Stimulated activated CD8-positive, alpha-beta memory T cell treated with anti-CD3 and anti-CD28 coated beads, Interleukin-2, amount 100 ng/mL, for 48 hours (primary cell): ENCODE data around the gene PKIB.

Source experiments
- DNase-seq, 2 donors: peaks; one replicate each; pipeline ENCODE4 v3.0.0-alpha.2; 2020; ENCODE audit warnings: low read depth in 2 of 2

Gene PKIB

GRCh38 chr6:122666418-122666817 is 56.2 kb downstream of the PKIB start:
- DNase-seq: no peak

DNA sequence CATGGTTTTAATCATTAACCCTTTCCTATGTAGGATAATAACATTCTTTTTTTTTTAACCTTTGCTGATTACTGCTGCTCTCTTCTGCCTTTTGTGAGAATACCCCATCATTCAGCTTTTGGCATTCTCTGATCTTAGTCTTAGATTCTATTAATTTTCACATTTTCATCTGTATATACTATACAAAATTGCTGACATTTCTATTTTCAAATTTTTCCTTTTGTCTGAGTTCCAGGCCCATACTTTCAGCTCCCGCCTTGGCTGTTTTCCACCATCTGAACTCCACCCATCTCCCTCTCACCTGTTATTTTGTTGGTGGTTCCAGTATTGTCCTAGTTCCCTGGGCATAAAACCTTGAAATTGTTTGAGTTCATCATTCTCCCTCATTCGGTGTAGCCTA is 59.2 kb downstream of the PKIB start:
- DNase-seq: no peak

- DNase-seq: no peak
Observed at GRCh38 chr6:122669868-122670267, 59.7 kb downstream of the PKIB start.

DNA sequence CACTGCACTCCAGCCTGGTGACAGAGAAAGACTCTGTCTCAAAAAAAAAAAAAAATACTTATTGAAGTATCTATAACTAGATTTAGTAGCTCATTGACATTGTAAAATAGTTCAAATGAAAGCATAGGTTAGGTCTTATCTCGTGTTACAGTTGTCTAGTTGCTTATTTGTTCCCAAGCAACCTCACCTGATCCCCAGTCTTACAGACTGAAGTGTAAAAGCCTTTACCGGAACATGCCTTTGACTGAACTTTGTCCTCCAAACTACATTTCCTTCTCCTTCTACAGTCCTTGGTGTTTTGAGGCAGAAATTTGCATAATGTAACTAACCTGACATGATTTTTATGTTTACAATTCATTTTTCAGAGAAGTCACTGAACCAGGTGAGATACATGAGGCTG is 61.0 kb downstream of the PKIB start:
- no peak for DNase-seq

- DNase-seq: no peak
Observed at GRCh38 chr6:122673343-122673961, 63.2 kb downstream of the PKIB start.

GRCh38 chr6:122676146-122676545 is 65.9 kb downstream of the PKIB start:
- no peak for DNase-seq

DNA sequence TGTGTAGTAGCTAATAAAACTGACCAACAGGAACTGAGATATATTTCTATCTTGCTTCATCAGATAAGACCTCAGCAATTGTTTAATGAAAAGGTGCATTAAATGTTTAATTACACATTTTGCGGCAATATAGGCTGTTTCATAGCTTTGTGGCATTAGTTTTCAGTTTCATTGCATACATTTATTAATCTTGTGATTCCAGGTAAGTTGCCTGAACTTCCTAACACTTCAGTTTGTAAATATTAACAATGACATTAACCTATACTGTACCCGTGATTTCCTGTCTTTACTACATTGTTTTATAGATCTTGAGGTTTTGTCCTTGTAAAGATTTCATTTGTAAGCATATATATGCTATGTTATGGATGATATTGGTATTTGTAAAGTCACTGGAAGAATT is 66.5 kb downstream of the PKIB start:
- no peak for DNase-seq

DNA sequence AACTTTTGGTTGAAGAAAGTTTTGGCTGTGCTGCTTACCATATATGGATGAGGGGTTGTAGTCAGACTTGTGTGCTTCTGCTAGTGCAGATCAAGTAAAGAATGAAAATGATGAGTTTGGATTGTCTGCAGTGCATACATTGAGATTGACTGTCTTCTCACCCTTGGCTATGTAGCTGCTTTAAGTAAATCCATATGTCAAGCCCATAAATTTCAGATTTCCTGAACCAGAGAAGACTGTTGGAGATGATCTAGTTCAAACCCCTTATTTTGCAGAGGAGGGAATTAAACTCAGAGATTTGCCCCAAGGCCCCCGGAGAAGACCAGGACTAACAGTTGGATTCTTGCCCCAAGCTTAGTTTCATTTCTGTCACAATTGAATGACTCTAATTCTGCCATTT is 67.2 kb downstream of the PKIB start:
- no peak for DNase-seq

- DNase-seq: no peak
Observed at GRCh38 chr6:122678841-122679240, 68.6 kb downstream of the PKIB start.

- no peak for DNase-seq
Observed at GRCh38 chr6:122681705-122682104, 71.5 kb downstream of the PKIB start.

DNA sequence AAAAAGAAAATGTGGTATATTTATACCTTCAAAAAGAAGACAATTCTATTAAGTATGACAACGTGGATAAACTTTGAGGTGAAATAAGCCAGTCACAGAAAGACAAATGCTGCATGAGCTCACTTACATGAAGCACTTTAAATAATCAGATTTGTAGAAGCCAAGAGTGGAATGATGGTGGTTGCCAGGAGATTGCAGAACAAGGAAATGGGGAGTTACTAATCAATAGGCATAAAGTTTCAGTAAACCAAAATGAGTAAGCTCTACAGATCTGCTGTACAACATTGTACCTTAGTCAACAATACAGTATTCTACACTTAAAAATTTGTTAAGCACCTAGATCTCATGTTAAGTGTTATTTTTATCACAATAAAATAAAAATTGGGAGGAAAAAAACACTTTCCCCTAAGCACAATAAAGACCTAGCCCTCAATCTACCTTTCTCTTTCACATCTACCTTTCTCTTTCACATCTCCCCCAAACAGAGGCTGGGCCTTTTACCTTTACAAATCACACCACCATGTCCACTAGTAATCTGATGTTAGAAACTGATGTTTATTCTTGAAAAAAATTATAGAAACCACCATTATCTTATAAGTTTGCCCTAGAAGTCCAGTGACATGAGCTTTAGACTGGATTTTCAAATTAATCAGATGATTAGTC is 73.9 kb downstream of the PKIB start:
- DNase-seq: no peak

GRCh38 chr6:122692175-122692598 is 82.0 kb downstream of the PKIB start:
- DNase-seq: no peak

DNA sequence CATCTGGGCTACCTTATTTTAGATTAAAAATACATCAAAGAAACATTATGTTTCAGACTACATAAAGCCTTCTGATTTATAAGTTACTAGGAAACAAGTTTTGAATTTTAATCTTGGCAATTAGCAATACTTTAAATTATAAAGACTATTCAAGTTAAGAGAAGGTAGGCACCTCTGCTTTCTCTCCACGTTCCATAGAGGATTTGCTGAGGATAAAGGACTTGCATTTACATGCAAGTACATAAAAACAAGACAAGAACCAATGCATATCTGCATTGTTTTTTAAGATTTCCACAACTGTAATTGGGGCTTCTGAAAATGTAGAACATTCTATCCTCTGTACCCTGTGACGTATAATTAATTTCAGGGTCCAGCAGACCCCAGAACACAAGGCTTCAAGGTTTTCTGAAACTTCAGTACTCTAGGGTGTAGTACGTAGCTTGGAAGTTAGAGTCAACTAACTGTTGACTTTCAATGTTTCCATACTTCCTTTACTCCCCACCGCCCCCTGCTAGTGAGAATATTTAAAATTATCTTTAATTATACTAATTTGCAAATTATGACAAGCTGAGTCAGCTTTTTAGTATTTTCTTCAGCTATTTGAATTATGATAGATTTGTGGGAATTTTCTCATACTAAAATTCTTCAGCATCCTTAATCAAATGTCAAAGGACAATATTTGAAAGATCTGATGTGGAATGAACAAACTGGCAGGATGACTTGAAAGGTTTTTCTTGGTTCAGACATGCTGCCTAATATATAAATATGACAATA is 82.8 kb downstream of the PKIB start:
- DNase-seq: no peak

- no peak for DNase-seq
Observed at GRCh38 chr6:122694075-122694474, 83.9 kb downstream of the PKIB start.

- DNase-seq: no peak
Observed at GRCh38 chr6:122694602-122695001, 84.4 kb downstream of the PKIB start.

DNA sequence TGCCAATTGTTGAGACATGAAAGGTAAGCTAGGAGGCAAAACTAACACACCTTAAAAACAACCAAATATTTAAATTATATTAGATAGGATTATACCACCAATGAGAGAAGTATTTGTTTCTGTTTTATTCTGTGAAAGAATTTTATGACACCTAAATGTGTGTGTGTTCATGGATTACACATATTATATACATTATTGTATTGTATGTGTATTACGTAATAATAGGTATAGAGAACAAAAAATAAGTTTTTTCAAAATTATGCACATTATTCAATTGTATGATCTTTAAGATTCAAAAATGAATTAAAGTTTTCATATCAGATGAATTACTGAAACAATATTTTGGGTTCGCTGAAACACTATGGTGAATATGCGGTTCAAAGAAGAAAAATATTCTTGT is 85.0 kb downstream of the PKIB start:
- DNase-seq: no peak

GRCh38 chr6:122696079-122696478 is 85.9 kb downstream of the PKIB start:
- DNase-seq: no peak

- DNase-seq: no peak
Observed at GRCh38 chr6:122696853-122697252, 86.6 kb downstream of the PKIB start.

DNA sequence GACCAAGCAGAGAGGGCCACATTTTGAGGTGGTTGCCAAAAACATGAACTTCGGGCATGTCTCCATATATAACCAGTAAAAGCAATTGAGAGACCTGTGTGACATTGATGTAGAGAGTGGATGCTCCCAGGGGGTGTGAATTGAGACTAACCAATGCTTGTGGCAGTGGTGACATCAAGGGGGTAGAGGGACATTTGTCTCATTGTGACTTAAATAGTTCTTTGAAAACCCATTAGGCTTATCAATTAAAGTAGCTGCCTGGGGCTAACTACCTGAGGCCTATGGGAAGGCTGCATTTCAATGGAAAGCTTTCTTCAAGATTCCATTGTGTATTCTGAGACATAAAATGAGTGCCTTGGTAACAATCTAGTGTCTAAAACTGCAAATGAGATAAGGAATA is 87.3 kb downstream of the PKIB start:
- DNase-seq: no peak

DNA sequence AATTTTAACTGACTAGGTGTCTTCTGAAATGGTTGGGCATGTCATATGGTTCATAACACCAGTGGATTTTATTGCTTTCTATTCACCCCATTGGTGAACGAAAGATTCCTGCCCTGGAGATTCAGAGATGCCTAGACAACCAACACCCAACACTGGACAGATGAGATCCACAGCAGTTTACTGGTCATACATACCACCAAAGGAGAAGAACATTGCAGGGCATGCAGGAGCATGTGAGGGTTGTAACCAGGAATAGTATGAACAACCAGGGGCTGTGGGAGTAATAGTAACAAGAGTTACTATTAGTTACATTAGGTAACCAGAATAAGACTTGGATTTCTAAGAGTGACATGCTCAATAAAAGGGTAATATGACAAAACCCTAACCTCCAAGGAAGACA is 91.5 kb downstream of the PKIB start:
- DNase-seq: no peak

DNA sequence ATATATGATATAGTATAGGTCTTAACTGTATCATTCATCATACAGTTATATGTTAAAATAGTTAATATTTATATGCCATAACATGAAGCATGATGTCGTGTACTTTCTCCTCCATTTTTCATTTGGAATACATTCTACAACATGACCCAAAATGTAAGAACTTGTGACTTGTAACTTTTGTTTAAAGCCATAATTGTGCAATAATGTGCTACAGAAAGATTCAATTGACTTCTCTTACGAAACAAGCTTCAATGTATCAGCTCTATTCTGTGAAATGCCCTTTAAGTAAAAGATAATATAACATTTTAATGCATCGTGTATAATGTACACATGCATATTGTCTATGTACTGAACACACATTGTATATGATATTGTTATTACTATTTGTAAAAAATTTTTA is 92.6 kb downstream of the PKIB start:
- DNase-seq: no peak

DNA sequence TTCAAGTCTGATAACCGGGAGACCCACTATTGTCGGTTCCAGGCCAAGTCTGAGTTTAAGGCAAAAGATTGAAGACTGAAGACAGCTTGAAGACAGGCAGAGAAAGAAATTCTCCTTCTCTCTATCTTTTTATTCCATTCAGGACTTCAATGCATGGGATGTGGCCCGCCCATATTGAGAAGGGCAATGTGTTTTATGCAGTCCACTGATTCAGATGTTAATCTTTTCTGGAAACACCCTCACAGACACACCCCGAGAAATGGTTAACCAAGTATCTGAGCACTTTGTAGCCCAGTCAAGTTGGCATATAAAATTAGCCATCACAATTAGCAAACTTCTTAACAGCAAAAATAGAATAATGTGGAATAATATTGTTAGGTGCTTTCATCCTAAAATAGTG is 93.9 kb downstream of the PKIB start:
- no peak for DNase-seq

DNA sequence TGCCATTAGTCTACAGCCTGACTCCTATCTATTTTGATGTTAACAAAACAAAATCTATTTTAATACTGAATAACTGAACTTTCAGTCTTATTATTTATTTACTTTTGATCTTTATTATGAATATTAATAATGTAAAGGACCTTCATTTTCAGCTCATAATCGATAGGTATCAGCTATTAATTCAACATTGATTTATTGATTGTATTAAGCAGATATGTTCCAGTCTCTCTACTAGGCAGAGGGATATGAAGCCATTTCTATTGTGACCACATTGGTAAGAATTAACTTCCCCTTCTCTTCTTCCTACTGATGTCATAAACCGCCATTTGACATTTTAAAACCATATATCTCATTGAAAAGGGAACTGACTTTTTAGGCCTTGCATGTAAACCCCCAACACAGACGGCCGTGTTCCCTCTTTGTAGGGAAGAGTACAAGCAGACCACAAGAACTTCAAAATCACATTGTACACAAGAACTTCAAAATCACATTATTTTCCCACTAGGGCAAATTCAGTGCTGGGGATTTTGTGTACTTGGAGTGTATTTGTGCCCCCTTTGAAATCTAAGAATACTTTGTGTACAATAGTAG is 99.8 kb downstream of the PKIB start:
- no peak for DNase-seq
